GM10847 (cell line): Measurements from ENCODE around the gene ZFYVE28.

Experiments used
- POLR2A ChIP-seq: IDR thresholded peaks from 2 replicates; pipeline ENCODE4 v1.6.1; 2011; ENCODE audit not compliant: insufficient read length; ENCODE audit errors: extremely low read depth

ZFYVE28 gene

GRCh38 chr4:2271279-2272025, 147.0 kb downstream of the ZFYVE28 start:
- no peak for TF ChIP-seq POLR2A

- TF ChIP-seq POLR2A: no peak
Measured at GRCh38 chr4:2270341-2271165, 147.9 kb downstream of the ZFYVE28 start.

GRCh38 chr4:2269618-2270163, 148.8 kb downstream of the ZFYVE28 start:
- no peak for TF ChIP-seq POLR2A

- no peak for TF ChIP-seq POLR2A
Measured at GRCh38 chr4:2269206-2269531, 149.3 kb downstream of the ZFYVE28 start.

- TF ChIP-seq POLR2A: no peak
Measured at GRCh38 chr4:2268357-2269205, 149.9 kb downstream of the ZFYVE28 start.

- no peak for TF ChIP-seq POLR2A
Measured at GRCh38 chr4:2267841-2268240, 150.6 kb downstream of the ZFYVE28 start.

GRCh38 chr4:2267320-2267811, 151.1 kb downstream of the ZFYVE28 start:
- TF ChIP-seq POLR2A: no peak

GRCh38 chr4:2266821-2267220, 151.6 kb downstream of the ZFYVE28 start:
- TF ChIP-seq POLR2A: no peak

- TF ChIP-seq POLR2A: no peak
Measured at GRCh38 chr4:2266181-2266580, 152.3 kb downstream of the ZFYVE28 start.

GRCh38 chr4:2265113-2266110, 153.0 kb downstream of the ZFYVE28 start:
- TF ChIP-seq POLR2A: no peak

GRCh38 chr4:2264481-2265041, 153.9 kb downstream of the ZFYVE28 start:
- TF ChIP-seq POLR2A: no peak

GRCh38 chr4:2263926-2264321, 154.5 kb downstream of the ZFYVE28 start:
- no peak for TF ChIP-seq POLR2A

- TF ChIP-seq POLR2A: no peak
Measured at GRCh38 chr4:2262944-2263250, 155.5 kb downstream of the ZFYVE28 start.
